OCI-M2 (cell line): Measurements from ENCODE around the gene NKG7.
A peak's percentile ranks its signal among the peaks of the same experiment; 100 is the strongest.

Source experiments
- DNase-seq: peaks from one replicate; lab custom pipeline; 2025; ENCODE audit not compliant: unreplicated experiment; lab: John Stamatoyannopoulos, UW

NKG7 gene

GRCh38 chr19:51391073-51391611 is 18.7 kb upstream of the NKG7 start:
- no peak for DNase-seq

GRCh38 chr19:51389143-51389542 is 16.7 kb upstream of the NKG7 start:
- DNase-seq, result no peak

- no peak for DNase-seq
Observed at GRCh38 chr19:51387924-51388389, 15.5 kb upstream of the NKG7 start, which contains the start of gene LIM2. LIM2 (minus strand) TSS chr19:51387974; CDS start chr19:51387443, 531 bp downstream.

GRCh38 chr19:51386882-51387520 is 14.5 kb upstream of the NKG7 start:
- DNase-seq, result no peak

DNA sequence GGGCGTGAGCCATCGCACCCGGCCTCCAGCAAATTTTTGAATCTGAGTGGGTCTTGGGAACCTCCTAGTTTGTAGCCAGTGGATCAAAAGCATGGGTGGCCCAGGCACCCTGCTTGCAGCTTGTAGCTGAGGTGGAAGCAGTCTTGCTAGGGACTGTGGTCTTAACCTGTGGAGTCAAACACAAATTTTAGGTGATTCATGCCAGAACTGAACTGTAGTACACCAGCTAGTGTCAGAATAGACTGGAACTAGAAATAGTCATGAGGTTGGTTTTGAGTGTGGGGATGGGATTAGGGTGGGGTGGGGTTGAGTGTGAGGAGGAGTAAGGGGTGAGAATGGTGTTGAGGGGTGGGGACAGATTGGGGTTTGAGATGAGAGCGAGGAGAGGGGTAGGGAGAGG is 9.6 kb upstream of the NKG7 start:
- no peak for DNase-seq

- no peak for DNase-seq
Observed at GRCh38 chr19:51380379-51380778, 7.9 kb upstream of the NKG7 start.

DNA sequence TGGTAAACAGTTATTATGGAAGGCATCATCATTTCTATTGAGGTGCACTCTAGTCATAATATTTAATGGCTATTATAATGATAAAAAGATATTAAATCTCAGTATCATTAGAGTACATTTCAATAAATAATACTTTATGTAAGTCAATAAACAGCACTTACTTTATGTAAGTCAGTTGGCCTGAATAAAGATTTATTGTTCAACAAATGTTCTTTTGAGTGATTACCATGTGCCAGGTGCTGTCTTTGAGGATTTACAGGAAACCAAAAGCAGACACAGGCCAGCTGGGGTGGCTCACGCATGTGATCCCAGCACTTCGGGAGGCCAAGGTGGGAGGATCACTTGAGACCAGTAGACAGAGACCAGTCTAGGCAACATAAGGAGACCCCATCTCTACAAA is 5.0 kb upstream of the NKG7 start:
- no peak for DNase-seq

GRCh38 chr19:51375504-51376221 is 3.2 kb upstream of the NKG7 start:
- DNase-seq, result no peak

DNA sequence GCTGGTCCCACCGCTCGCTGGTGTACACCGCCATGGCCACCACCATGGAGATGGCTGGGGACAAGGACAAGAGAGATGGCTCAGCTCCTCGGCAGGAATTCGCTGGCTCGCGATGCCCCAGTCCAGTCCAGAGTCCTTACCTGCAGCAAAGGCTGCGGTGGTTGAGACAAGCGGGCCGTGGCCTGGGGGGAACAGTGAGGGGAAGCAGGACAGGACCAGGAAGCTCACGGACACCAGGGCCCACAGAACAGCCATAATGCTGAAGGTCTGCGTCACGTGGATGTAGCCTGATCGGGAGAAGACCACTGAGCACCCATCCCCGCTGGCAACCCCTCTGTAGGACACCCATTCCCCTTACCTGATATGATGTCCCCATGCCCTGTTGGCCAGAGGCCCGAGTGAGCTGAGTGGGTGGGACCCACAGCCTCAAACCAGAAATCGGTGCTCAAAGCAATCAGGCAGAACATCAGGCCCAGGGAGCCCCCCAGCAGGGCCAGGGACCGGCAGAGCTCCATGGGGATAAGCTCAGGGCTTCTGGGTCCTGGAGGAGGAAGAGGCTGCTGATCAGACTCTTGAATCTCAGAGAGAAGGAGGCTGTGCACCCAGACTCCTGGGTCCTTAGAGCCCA is 319 bp downstream of the NKG7 start:
- DNase-seq, result no peak

DNA sequence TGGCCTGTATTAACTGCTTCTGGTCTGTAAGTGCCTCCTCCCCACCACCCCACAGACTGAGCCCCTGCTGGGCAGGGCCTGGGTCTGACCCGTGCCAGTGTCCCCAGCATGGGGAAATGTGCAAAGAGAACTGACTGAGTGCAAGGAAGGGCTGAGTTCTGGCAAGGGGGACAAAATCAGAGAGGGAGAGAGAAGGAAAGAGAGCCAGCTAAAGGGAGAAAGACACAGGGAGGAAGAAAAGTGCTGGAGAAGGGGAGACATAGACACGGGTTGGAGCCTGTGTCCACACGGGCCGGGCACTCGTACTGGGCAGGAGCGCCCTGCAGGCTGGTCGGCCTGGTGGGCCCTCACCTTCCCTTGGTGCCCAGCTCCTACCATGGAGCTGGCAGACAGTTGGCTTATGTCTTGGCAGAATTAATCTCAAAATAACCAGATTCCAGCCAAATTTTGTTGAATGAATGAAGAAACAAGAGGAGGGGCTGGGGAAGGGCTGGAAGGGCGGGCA is 1.2 kb downstream of the NKG7 start:
- DNase-seq, result no peak

DNA sequence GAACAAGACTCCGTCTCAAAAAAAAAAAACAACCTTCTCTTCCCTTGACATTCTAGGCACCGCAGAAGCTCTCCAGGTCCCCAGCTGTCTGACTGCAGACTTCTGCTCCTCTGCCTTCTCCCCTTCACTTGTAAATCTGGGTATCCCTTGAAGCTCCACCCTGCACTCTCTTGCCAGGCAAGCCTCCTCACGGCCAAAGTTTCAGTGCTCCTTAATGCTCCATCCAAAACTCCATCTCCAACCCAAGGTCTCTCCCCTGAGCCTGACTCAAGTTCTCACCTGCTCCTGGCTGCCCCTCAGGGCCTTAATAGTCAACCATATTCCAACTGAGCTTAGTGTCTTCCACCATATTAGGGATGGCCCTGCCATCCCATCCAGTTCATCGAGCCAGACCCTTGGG is 2.2 kb downstream of the NKG7 start:
- no peak for DNase-seq

GRCh38 chr19:51368366-51369282 is 3.8 kb downstream of the NKG7 start, which contains the start of gene CLDND2:
CLDND2 (minus strand) TSS chr19:51369003; CDS start chr19:51368577, 426 bp downstream.
- DNase-seq, result no peak

- peak; percentile 97 for DNase-seq
Observed at GRCh38 chr19:51367565-51368365, 4.7 kb downstream of the NKG7 start.

GRCh38 chr19:51367255-51367564 is 5.2 kb downstream of the NKG7 start:
- DNase-seq, result no peak

GRCh38 chr19:51366389-51367254 is 5.8 kb downstream of the NKG7 start:
- DNase-seq, result peak; percentile 76

GRCh38 chr19:51365965-51366388 is 6.5 kb downstream of the NKG7 start, which contains the start of gene ETFB:
ETFB (minus strand) TSS chr19:51366388; CDS start chr19:51366326, 62 bp downstream.
- DNase-seq, result no peak

DNA sequence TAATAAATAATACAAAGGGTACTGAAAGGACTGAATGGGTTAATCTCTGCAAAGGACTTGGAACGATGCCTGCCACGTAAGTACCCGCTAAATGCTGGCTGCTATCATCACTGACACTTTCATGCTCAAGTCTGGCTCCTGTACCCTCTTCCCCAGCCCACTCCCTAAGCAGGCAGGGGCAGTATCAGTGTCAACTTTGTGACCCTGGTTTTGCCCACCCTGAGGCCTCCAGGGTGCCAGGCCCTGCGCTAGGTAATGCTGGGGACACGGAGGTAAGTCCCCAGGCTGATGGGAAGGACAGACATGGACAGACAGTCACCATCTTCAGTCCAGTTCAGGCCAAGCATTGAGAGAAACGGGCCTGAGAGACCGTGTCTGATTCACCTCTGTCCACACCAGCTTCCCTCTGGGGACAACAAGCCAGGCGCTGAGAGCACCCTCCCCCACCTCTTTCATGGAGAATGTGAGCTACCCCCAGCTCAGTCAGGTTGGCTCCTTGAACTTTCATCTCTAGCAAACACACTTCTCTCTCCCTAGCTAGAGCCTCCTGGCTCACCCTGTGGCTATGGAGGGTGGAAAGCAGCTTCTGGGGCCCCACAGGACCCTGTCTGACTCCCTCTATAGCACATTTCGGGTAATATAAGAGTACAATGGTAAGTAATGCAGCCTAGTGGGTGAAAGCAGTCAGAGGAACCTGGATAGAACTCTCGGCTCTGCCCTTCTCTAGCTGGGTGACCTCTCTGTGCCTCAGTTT is 7.1 kb downstream of the NKG7 start:
- DNase-seq, result peak; percentile 59
